Limb (tissue), 2 donors: ENCODE results near the gene NLRC5.
"Not testable (repeated sequence)": the region's sequence is repeated elsewhere in the genome, so short reads cannot be mapped to it uniquely, and the experiment has no call there.

Source experiments
- DNase-seq, 2 donors: peaks; one replicate each; pipeline ENCODE4 v3.0.0-alpha.2; 2016; ENCODE audit errors: extremely low spot score in 2 of 2

Gene NLRC5

DNA sequence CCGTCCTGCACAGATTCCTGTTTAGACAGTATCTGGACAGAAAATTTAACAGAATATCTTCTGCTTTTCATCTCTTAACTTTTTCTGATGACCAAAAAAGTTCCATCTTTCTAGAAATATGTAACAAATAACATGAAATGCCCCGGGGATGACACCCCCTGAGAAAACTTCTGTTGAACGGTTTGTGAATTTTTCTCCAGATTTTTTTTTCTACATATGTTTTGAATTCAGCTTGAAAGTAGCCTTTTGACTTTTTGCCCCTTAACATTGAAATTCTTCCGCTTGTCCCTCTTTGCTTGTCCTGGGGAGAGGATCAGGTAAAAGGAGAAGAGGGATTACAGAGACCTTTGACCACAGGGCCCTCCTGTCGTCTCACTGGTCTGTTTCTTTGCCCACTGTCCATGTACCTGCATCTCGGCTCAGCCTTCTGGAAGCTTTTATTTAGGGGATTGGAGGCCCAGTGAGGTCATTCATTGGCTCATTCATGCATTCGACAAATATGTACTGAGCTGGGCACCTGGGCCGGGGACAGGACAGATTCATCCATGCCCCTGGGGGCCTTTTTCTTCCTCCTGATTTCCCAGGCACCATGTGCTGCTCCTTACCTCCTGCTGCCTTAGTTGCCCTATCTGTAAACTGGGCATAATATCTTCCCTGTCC lies 83.4 kb downstream of the NLRC5 start:
- DNase-seq, result no peak

DNA sequence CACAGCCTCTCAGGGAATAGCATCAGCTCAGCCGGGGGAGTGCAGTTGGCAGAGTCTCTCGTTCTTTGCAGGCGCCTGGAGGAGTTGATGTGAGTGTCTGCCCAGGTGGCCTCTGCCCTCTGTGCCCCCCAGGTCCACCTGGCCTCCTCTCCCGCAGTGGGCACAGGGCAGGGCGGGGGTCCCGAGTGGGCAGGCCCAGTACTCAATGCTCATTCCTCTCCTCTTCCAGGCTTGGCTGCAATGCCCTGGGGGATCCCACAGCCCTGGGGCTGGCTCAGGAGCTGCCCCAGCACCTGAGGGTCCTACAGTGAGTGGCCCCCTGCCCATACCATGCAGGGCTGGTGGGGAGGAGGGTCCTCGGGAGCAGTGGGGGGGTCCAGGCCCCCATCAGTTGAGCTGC lies 88.4 kb downstream of the NLRC5 start:
- no peak for DNase-seq

DNA sequence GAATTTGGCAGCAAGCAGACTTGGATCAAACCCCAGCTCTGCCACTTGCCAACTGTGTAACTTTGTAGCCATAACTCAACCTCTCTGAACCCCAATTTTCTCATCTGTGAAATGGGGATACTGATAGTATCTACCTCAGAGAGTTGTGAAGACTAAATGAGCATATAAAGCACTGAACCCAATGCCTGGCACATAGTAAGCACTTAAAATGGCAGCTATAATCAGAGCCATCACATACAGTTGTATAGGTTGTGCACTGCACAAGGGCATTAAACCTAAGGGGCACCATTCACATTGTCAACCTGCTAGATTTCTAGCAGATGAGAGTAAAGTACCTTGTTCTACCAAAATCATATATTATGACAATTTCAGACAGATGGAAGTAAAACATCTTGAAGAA lies 92.4 kb downstream of the NLRC5 start:
- no peak for DNase-seq

DNA sequence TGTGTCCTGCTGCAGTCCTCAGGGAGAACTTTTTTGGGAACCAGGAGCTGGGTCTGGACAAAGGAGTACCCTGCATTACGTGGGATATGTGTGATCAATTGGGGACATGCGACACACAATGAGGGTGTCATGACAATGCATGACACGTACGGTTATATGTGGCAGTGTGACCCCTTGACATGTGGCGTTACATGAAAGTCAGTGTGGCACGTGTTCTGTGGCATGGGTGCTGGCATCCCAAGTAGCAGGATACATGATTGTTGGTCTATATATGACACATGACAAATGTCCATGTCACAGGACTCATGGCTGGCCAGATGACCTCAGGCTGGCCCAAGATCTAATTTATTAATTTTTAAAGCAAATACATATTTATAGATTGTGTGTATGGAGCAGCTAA lies 93.3 kb downstream of the NLRC5 start:
- no peak for DNase-seq

DNA sequence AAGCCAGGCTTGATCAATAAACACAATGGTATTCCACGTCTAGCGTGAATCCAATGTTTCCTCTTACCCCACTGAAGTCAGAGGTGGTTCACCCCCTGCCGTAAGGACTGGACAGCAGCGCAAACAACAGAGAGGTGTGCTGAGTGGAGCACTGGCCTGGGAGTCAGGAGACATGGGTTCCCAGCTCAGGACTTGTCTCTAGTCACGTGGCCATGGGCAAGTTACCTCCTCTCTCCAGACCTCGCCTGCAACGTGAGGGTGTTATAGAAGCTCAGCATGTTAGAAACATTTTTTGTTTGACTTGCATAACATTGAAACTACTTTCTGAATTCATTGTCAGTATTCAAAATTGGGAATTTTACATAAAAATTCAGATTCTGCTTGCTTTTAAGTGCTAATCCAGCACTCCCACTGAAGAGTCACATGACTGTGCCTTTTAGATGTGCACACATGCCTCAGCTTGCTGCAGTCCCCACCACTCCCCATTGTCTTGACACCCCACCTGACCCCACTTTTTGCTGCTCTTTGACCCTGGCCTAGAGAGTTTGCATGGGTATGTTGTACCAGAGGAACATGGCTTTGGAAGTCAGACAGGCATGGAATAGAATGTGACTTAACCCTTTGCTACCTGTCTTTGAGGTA lies 94.2 kb downstream of the NLRC5 start:
- DNase-seq, result no peak

DNA sequence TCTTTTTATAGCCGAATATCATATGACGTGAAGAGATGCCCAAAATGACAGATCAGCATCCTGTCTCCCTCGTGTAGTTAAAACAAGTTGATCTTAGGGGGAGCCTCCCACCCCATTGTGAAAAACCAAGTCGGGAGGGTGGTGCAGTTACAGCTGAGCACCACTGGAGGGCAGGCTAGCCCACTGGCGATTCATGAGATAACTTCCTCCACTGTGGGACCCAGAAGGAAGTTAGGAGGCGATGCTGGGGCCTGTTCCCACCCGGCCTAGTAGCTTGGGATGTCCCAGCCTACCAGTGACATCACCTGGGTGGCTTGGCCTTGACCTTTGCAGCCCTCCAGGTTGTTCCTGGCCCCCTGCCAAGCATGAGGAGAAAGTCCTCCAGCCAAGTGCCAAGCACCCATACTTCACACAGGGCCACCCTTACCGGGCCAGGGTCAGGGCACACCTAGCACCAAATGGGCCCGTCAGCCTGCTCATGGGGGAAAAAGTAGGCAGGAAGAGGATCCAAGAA lies 95.0 kb downstream of the NLRC5 start:
- peak; percentile 77 to 80 for DNase-seq

DNA sequence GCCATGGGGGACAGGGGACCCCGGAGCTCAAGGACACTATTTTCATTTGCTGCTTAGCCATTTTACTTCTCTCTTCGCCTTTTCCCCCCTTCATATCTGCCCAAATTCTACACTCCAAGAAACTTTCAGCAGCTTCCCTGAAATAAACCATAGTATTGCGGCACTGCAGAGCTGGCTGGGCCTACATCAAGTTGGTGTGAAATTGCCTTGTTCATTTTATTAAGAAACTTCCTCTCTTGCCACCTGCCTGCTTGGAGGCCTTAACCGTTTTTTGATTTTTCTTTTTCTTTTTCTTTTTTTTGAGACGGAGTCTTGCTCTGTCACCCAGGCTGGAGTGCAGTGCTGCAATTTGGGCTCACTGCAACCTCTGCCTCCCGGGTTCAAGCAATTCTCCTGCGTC lies 95.6 kb downstream of the NLRC5 start:
- DNase-seq, result no peak

DNA sequence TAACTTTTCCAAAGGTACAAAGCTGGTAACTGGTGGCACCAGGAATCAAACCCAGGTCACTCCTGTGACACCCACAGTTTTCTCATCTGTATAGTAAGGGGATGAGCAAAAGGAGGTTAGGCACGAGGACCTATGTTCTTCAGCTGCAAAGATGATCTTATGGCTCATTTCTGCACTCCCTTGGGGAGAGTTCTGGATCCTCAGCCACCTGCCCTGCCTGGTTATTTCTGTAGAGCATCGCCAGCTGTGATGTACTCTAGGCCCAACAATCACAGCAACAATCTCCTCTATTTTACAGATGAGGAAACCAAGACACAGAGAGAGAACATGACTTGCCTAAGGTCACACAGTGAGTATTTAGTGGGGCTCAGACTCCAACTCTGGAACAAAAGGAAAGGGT lies 97.6 kb downstream of the NLRC5 start:
- no peak for DNase-seq

DNA sequence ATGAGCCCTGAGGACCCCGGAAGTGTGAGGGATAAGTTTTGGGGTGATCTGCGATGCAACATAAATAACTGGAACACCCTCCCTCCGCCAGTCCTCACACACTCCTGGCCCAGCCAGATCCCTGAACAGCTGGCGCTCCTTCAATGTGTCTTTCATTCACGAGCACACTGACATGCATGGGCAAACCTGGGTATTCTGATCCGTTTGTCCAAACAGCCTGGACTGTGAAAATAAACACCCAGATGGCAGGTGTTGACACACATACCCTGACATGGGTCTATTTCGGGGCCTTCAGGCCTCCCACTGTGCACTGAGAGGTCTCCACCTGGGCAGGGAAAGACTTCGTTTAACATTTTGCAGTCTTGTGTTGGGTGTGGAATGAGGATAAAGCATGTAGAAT lies 100.0 kb downstream of the NLRC5 start:
- DNase-seq, result no peak

DNA sequence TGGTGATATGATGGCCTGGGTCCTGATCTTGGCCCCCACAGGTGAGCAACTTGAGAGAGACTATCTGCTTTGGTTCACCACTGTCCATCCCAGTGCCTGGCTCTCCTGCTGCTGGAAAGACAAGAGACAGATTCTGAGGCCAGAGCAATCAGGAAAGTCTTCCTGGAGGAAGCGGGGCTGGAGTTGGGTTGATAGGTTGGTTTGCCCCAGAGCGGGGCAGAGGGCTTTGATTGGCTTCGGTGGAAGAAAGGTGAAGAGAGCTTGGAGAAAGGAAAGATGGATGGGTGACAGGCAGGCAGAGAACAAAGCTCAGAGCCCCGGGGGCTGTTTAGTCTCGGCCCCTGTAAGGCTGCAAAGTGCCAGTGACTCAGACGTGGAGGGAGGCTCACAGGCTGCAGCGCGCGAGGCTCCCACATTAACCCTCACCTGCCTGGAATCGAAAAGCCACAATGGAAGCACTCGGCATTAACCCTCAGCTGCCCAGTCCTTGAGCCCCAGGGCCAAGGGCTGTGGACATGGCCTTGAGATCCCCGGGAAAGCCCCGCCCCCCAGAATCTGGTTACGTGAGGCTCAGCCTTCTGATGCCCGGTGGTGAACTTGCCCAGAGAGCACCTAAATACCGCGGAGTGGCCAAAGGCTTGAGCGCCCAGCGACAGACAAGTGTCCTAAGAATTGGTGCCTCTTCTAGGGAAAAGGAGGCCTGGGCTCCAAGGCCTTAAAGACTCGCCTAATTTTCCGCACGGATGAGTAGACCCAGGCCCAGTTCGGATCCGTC lies 102.0 kb downstream of the NLRC5 start:
- peak in 1 of 2 donors; percentile 58 for DNase-seq

DNA sequence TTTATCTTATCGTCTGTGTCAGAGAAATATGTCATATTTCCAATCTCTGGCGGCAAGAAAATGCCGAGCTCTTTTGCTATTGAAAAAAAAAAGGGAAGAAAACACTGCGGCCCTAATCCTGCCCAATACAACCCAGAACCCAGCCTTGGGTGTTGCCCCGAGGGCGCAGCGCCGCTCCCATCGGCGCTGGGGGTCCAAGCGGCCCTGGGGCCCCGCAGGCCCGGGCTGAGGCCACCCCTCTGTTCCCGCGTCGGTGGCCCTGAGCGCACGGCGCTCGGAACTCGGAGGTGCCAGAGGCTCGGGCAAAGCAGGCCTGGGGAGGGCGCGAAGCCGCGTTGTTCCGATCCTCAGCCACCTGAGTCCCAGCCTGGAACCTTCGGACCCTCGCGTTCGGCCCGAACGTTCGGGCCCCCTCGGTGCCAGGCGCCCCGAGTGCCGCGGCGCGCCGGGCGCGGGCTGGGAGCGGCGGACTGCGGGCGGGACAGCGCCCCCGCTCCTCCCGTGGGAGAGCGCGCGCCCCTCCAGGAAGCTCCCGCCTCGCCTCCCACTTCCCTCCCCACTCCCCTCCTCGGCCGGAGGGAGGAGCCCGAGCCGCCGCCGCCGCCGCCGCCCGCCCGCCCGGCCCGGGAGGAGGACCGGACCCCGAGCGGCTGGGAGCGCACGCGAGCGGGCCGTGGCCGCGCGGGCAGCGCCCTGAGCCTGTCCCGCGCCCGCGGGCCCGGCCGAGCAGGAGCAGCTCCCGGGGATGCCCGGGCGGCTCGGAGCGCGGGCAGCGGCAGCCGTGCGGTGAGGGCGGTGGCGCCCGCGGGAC lies 102.8 kb downstream of the NLRC5 start, which contains the start of gene CPNE2:
CPNE2 (plus strand) TSS at position 609 of the 811 bp plus-strand sequence. CDS start 18,160 bp downstream, outside the sequence.
- DNase-seq, result peak in 1 of 2 donors; percentile 83

DNA sequence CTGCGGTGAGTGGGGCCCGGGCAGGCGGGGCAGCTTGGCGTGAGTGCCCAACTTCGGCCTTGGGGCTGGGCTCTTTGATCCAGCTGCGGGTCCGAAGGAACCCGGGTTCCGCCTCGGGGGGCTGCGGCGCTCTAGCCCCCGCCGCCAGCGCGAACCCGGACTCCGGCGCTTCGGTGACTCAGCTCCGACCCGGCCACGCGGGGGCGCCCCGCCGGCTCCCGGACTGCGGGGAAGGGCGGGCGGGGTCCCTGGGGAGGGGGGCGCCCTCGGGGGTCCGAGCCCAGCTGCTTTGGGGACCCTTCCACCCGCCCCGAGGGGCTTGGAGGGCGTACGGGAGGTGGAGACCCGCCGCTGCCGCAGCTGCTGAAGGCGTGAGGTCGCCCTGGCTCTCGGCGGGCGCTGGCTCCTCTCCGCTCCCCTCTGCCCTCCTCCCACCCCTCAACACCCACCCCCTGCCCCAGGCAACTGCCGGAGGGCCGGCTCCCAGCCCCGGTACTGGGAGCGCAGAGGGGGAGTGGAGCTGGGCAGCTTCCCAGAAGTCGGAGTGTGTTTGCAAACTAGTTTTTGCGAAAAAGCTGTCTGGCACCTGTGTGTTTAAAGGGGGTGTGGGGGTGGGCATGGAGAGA lies 103.5 kb downstream of the NLRC5 start:
- DNase-seq, result peak in 1 of 2 donors; percentile 72

DNA sequence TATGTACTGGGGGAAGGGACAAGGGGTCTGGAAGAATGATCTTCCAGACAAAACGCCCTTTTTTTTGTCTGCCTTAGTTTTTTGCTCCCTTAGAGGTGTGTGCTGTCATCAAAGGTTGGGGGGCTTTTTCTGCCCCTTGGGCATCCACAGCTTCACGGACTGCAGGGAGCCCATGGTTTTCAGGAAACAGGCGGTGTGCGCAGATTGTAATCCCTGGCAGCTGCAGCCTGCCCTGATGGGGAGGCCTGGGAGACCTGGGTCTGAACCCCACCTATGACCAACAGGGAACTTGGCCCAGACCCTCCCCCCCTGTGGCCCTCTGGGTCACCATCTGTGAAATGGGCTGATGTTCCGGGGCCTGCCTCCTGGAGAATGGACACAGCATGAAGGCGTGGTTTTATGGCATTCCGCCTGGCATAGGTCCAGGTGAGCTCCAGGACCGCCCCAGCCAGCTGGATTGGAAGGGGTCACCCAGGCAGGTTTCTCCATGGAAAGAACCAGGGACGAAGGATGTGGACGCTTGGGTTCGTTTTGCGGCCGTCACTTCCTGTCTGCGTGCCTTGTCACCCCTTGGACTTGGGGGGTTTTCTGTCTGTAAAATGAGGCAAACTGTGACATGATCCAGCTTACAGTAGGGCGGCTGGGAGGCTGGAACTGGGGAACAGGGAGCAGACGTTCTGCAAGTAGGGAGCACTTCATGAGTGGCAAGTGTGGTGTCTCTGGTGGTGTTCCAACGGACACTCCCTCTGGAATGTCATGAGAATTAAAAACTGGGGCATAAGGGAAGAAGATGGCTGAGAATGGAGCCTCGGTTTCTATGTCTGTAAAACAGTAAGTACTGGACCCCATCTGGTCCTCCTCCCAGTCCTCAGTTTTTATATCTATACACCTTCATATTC lies 104.6 kb downstream of the NLRC5 start:
- DNase-seq, result no peak

DNA sequence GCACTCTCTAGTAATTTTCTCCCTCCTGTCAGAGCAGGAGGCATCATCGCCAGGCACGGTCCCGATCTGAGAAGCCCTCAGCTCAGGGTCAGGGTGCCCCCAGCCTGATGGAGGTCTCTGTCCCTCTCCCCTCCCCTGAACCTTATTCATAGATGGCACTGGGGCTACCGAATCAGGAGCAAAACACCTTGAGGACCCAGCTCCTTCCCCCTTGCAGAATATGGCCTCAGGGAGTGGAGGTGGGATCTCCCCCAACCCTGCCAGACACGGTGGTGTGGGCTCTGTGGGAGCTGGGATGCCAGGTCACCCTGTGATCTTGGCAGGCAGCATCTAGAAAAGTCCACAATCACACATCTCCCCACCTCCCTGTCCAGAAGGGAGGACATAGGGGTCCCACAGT lies 105.6 kb downstream of the NLRC5 start:
- no peak for DNase-seq

DNA sequence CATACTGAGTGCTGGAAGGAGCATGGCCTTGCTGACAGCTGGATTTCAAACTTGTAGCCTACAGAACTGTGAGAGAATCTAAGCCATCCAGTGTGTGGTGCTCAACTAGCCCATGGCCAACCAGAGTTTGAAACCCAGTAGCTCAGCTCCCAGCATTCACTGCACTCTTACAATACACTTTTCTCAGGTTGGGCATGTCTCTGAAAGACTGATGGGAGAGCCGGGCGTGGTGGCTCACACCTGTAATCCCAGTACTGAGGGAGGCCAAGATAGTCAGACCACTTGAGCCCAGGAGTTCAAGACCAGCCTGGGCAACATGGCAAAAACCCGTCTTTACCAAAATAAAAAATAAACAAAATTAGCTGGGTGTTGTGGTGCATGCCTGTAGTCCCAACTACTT lies 106.8 kb downstream of the NLRC5 start:
- DNase-seq, result no peak

DNA sequence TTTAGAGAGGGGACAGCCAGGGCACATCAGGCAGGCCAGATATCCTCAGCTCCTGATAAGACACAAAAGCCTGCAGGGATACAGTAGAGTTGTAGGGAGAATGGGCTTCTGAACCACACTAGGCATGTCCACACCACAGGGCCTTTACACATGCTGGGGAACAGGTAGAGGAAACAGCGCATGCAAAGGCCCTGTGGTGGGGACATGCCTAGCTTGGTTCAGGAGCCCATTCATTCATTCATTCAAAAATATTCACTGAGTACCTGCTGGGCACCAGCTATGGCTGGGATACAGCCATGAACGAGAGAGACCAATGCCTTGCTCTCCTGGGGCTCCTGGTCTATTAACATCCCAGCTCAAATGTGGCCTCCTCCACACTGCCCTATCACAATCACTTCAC lies 107.4 kb downstream of the NLRC5 start:
- DNase-seq, result no peak

DNA sequence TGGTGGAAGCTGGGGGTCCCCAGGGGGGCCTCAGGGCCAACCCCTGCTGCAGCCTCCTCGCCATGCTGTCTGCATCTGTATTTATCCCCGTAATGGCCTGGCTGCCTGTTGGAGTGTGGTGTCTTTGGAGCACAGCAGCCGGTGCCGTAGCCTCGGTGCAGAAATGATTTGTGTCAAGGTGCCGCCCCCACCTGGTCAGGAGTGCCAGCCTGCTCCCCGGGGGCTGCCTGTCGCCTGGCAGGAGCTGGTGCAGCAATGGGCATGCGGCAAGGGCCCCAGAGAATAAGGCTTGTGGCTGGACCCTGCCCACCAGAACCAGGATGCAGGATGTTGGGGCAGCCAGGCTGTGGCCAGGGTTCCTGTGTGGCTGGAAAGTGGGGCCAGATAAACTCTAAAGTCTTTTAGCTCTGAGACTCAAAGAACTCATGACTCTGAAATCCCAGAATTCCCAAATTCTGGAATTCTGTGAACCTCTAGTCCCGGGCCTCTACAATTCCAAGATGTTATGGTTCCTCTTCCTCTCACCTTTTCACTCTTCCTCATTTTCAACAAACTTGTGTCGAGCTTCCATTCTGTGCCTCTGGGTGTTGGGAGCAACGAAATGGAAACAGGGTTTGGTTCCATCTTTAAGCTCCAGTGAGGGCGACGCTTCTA lies 109.0 kb downstream of the NLRC5 start:
- DNase-seq, result no peak

DNA sequence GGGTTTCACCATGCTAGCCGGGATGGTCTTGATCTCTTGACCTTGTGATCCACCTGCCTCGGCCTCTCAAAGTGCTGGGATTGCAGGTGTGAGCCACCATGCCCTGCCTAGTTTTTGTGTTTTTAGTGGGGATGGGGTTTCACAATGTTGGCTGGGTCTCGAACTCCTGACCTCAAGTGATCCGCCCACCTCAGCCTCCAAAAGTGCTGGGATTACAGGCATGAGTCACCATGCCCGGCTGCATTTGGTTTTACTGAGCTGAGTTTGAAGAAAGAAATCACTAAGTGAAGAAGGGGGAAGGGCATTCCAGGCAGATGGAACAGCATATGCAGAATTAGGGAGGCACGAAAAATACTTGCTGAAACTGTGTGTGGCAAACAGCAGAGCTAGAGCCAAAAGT lies 110.6 kb downstream of the NLRC5 start:
- DNase-seq, result not testable (repeated sequence)

DNA sequence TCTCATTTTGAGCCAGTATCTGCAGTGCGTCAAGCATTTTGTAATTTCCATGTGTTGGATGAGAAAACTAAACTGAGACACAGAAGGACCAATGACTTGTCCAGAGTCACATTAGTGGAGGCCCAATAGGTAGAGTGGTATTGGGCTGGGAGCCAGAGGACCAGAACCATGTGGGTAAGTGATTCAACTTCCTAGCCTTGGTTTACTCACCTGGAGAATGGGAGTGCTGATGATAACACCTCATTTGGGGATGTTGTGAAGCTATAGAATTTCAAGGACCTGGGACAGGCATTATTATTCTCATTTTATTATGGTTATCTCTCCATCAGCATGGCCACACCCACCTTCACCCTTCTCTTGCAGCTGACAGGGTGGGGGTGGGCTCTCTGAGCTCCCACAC lies 111.1 kb downstream of the NLRC5 start:
- DNase-seq, result no peak
